A549 (cell line): ENCODE results near the gene GATAD2A.

Experiments used
- CTCF ChIP-seq: fragments of >200 bp; sonication (Bioruptor Twin); formaldehyde crosslinking; IDR thresholded peaks from 3 replicates; pipeline ENCODE4 v1.5.1; 2016
- ESRRA ChIP-seq: fragments of 150-350 bp; IDR thresholded peaks from 2 replicates; pipeline ENCODE4 v1.6.1; 2014; ENCODE audit warnings: mild to moderate bottlenecking, low read length, borderline replicate concordance
- HMGXB4 ChIP-seq: fragments of 250-450 bp; sonication (Bioruptor Pico); IDR thresholded peaks from 2 replicates; pipeline ENCODE4 v1.5.0; 2021; ENCODE audit warnings: mild to moderate bottlenecking, moderate library complexity, borderline replicate concordance
- MAFK ChIP-seq: fragments of 450-650 bp; IDR thresholded peaks from 2 replicates; pipeline ENCODE4 v1.6.1; 2014; ENCODE audit not compliant: partially characterized antibody
- MAX ChIP-seq: IDR thresholded peaks from 2 replicates; pipeline ENCODE4 v1.6.1; 2012
- MAZ ChIP-seq: fragments of 150-350 bp; IDR thresholded peaks from 2 replicates; pipeline ENCODE4 v1.6.1; 2014; ENCODE audit warnings: antibody characterized with exemption, low read depth, low read length, borderline replicate concordance
- MYC ChIP-seq: IDR thresholded peaks from 2 replicates; pipeline ENCODE4 v1.6.1; 2012; ENCODE audit warnings: mild to moderate bottlenecking, inconsistent platforms, low read length, improper control_type of control experiment, borderline replicate concordance
- NPAS2 ChIP-seq: fragments of 250-450 bp; sonication (Bioruptor Pico); IDR thresholded peaks from 2 replicates; pipeline ENCODE4 v1.8.0; 2022; ENCODE audit warnings: mild to moderate bottlenecking, moderate library complexity, borderline replicate concordance
- PBX3 ChIP-seq: IDR thresholded peaks from 2 replicates; pipeline ENCODE4 v1.6.1; 2012
- POLR2A ChIP-seq: IDR thresholded peaks from 2 replicates; pipeline ENCODE4 v1.6.1; 2012; ENCODE audit warnings: mild to moderate bottlenecking, low read length
- RAD21 ChIP-seq, 2 experiments: fragments of >200 bp in 1 of 2; sonication (Bioruptor Twin) in 1 of 2; formaldehyde crosslinking in 1 of 2; IDR thresholded peaks in 1 of 2; conservative IDR thresholded peaks in 1 of 2; 2 replicates in 1 of 2; 3 replicates in 1 of 2; pipeline ENCODE4 v1.6.1; 2012 to 2018; ENCODE audit warnings: inconsistent platforms in 1 of 2
- REST ChIP-seq: fragments of 200-600 bp; sonication (generic); IDR thresholded peaks from 2 replicates; pipeline ENCODE4 v1.6.1; 2016; ENCODE audit warnings: antibody characterized with exemption, mild to moderate bottlenecking, moderate library complexity
- RNF2 ChIP-seq: fragments of 200-600 bp; sonication (generic); IDR thresholded peaks from 2 replicates; pipeline ENCODE4 v1.6.1; 2016; ENCODE audit warnings: low read depth, mild to moderate bottlenecking, antibody characterized with exemption, moderate library complexity, borderline replicate concordance
- USF2 ChIP-seq: fragments of 450-650 bp; IDR thresholded peaks from 2 replicates; pipeline ENCODE4 v1.6.1; 2014; ENCODE audit warnings: antibody characterized with exemption

GRCh38 chr19:19504754-19505668 is 99.5 kb downstream of the GATAD2A start:
- TF ChIP-seq CTCF (no peak), USF2 (no peak), MYC (no peak), HMGXB4 (CRISPR knock-in tag) (no peak), MAX (no peak), REST (no peak), MAFK (no peak), ESRRA (no peak), POLR2A (no peak), RNF2 (no peak), RAD21 (conservative IDR thresholded peaks at IDR 0.05 in 1 of 2, IDR thresholded peaks at IDR 0.05 in 1 of 2) (no peak), NPAS2 (CRISPR knock-in tag) (no peak), MAZ (no peak), PBX3 (no peak)
